NCI-H1417 treated with DMSO at 0.1 percent for 48 hours (cell line): ENCODE data around the gene TFDP2.
"Not testable (repeated sequence)": the region's sequence is repeated elsewhere in the genome, so short reads cannot be mapped to it uniquely, and the experiment has no call there.

Experiments used
- DNase-seq: peaks from one replicate; lab custom pipeline; 2025; lab: John Stamatoyannopoulos, UW

The TFDP2 gene, protein sequence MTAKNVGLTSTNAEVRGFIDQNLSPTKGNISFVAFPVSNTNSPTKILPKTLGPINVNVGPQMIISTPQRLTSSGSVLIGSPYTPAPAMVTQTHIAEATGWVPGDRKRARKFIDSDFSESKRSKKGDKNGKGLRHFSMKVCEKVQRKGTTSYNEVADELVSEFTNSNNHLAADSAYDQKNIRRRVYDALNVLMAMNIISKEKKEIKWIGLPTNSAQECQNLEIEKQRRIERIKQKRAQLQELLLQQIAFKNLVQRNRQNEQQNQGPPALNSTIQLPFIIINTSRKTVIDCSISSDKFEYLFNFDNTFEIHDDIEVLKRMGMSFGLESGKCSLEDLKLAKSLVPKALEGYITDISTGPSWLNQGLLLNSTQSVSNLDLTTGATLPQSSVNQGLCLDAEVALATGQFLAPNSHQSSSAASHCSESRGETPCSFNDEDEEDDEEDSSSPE

DNA sequence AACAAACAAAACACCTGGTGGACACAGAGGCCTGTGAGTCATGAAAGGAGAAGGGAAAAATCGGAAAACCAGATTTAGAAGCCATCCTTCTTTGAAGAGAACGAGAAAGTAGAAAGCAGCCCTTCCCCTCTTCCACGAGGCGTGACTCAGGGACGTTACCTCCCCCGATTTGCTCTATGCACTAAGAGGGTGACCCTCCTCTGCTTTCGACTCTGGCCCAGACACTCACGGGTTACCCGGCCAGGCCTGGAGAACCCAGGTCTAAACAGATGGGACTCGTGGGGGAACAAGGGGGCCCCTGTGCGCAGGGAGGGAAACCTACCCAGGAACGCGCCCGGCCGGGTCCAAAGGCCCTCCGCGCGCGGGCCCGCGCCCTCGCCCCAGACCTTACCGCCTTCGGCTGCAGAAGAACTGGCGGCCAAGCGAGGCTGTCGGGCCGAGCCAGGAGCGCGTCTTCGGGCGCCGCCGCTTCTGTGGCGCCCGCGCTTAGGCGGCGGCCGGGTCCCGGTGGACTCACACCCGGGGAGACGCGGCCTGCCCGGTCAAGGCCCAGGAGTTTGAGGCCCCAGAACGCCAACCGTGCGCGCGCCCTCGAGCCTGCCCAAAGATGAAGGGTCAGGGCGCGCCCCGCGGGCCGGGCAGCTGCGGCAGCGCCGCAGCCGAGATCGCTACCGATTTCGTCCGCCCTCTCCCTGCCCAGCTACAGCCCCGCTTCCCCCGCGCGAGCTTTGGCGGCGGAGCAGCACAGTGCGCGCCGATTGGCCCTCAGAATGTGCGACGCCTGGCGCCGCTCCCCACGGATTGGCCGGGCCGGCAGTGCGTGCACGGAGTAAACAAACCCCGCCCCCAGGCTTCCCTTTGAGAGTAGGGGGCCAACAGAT lies at the start of gene TFDP2:
Gene TFDP2 (minus strand): TSS at position 753 of the 881 bp plus-strand sequence. CDS start 47,795 bp downstream, outside the sequence.
- peak; percentile 41 for DNase-seq

DNA sequence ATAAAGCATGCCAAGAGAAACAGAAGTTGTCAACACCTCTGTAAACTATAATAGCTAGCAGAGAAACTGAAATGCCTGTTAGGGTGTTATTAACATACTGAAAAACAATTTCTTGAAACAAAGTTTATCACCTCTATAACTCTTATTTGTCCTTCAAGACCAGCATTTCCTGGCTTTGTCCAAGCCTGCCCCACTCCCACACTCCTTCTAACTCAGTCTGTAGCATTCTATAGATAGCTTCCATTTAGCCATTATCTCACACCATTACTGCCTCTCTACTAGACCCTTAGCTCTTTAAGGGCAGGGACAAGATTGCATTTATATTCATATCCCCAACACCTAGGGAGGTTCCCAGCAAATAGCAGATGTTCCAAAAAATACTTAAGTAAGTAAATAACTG lies 39.5 kb upstream of the TFDP2 start:
- no peak for DNase-seq

- no peak for DNase-seq
Observed at GRCh38 chr3:142180761-142181362, 31.5 kb upstream of the TFDP2 start.

GRCh38 chr3:142175478-142175877 lies 26.1 kb upstream of the TFDP2 start:
- no peak for DNase-seq

DNA sequence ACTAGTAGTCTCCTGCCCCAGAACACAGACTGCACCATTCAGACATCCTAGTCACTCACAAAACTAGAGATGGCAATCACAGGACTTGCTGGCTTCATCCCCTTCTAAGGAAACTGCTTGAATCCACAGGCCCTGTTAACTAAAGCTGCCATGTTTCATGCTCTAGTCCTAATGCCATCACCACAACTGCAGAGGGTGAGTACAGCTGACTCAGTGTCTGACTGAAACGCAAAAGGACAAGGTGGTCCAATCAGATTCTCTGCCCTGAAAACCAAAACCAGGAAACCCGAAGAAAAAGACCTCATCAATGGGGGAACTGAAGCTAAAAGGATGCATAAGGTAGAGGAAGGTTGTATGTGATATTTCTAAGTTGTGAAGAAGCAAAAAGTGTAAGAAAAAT lies 25.2 kb upstream of the TFDP2 start:
- no peak for DNase-seq

GRCh38 chr3:142168514-142168913 lies 19.2 kb upstream of the TFDP2 start:
- DNase-seq: no peak

GRCh38 chr3:142165194-142165593 lies 15.8 kb upstream of the TFDP2 start:
- DNase-seq: no peak

- DNase-seq: no peak
Observed at GRCh38 chr3:142159083-142159740, 9.9 kb upstream of the TFDP2 start.

DNA sequence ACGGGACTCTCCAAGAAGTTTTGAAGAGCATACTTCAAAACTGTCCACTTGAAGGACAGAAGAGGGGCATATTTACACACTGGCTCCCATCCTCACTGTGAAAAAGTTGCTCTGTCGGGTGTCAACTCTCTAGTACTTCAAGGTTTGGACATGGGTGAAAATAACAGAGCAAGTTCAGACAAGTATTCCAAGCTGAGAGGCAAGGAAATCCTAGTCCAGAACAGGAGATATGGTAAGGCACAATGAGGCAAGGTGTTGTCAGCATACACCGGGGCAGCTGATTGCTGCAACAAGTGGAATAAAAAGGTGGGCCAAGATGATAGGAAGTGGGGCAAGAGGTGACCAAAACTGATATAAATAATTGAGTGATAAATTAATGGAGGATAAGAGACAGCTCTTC lies 4.8 kb upstream of the TFDP2 start:
- DNase-seq: no peak

GRCh38 chr3:142152384-142152783 lies 3.0 kb upstream of the TFDP2 start:
- no peak for DNase-seq

GRCh38 chr3:142151828-142152227 lies 2.5 kb upstream of the TFDP2 start:
- no peak for DNase-seq

DNA sequence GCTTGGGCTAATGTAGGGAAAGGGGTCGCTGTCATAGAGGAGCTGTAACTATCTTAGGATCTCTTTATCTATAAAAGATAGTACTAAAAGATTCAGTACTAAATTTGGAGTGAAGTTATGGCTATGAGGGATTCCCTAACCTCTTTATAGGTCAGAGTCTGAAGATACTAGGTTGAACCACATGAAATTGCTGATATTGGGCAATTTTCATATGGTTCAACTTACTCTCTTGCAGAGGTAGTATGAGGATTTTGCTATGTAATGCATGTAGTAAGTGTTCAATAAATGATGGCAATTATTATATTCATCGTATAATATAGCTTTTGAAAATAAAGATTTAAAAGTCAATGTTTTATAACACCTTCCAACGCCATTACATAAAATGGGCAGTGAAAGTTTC lies 1.9 kb upstream of the TFDP2 start:
- DNase-seq: no peak

DNA sequence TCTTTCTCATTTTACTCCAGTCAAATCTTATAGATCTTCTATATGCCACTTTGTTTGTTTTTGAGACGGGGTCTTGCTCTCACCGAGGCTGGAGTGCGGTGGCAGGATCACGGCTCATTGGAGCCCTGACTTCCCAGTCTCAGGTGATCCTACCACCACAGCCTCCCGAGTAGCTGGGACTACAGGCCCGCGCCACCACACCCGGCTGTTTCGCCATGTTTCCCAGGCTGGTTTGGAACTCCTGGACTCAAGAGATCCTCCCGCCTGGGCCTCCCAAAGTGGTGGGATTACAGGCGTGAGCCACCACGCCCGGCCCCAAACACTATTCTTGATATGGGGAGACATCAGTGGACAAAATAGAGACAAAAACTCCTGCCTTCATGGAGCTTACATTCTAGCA lies 927 bp upstream of the TFDP2 start:
- DNase-seq: no peak

DNA sequence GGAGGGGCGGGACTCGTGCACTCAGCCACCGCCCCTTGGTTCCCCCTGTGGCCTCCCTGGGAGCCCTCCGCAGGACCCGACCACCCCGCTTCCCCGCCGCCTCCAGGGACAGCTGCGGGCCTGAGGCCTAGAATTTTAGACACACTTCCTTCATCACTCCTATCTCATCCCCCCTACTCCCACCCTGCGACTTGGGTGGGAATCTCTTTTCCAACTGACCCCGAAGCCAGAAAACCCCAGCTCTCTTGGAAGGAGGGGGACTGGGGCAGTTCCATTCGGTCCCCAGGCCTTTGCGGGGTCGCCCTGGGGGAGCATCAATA lies 289 bp upstream of the TFDP2 start:
- no peak for DNase-seq

DNA sequence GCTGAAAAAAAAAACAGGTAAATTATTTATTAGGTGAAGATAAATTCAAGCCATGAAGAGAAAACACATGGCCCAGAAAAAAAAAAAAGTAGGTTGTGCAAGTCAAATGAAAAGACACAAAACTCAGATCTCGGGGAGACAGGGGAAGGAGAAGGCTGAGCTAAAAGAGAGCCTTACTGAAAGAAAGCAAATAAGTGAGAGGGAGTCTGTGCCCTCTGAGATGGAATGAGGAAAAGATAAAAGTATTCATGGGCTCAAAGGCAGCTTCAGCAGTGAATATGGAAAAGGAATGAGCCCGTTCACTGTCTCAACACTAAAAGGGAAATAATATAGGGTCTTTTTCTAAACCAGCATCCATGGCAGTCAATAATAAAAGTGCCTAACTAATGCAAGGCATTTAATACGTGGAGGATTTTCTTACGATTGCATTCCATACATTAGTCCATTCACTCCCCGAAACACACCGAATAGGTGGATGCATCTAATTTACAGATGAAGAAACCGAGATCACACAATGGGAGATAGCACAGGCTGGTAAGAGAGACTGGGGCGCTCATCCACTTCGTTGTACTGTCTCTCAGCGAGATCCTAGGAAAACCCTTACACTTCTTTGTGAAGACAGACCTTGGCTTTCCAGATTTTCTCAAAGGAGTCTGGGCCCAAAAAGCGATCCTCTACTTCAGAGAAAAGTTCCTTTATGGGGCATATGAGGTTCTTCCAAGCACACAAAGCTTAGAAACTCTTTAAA lies 1.1 kb downstream of the TFDP2 start:
- no peak for DNase-seq

GRCh38 chr3:142144587-142144986 lies 4.8 kb downstream of the TFDP2 start:
- DNase-seq: not testable (repeated sequence)

GRCh38 chr3:142140608-142141285 lies 8.6 kb downstream of the TFDP2 start:
- not testable (repeated sequence) for DNase-seq

DNA sequence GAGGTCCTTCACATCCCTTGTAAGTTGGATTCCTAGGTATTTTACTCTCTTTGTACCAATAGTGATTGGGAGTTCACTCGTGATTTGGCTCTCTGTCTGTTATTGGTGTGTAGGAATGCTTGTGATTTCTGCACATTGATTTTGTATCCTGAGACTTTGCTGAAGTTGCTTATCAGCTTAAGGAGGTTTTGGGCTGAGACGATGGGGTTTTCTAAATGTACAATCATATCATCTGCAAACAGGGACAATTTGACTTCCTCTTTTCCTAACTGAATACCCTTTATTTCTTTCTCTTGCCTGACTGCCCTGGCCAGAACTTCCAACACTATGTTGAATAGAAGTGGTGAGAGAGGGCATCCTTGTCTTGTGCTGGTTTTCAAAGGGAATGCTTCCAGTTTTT lies 12.3 kb downstream of the TFDP2 start:
- DNase-seq: not testable (repeated sequence)

DNA sequence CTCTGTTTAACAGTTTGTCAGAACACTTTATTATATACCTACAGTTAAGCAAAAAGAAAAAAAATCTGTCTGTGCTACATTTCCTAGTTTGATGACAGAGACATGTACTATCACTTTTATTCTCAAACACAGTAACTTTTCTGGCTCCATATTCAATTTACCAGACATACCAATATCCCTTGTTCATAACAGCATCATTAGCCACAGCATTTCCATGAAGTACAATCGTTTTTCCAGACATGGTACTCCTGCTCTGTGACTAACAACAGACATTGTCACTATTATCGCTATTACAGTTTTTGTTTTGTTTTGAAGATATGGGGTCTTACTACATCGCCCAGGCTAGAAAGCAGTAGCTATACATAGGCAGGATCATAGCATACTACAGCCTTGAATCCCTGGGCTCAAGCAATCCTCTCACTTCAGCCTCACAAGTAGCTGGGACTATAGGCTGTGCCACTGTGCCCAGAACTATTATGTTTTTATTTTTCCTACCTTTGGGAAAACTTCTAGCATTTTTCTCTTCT lies 14.5 kb downstream of the TFDP2 start:
- no peak for DNase-seq

- no peak for DNase-seq
Observed at GRCh38 chr3:142129516-142130171, 19.7 kb downstream of the TFDP2 start.
